Measurements from ENCODE around the gene NACC2.
"Not testable (repeated sequence)": the region's sequence is repeated elsewhere in the genome, so short reads cannot be mapped to it uniquely, and the experiment has no call there.

The NACC2 gene

GRCh38 chr9:136062657-136063439 lies 32.2 kb downstream of the NACC2 start:
- POLR2A ChIA-PET: no interaction called here

GRCh38 chr9:136061916-136062315 lies 33.2 kb downstream of the NACC2 start:
- H3K27ac ChIP-seq (ENCODE audit: extremely low read depth, low read depth, low read length); H3K9me3 ChIP-seq (ENCODE audit: control insufficient read depth, insufficient read depth, low read depth, low read length); POLR2A ChIA-PET; H3K36me3 ChIP-seq (ENCODE audit: control insufficient read depth in 2 of 2, insufficient read depth in 1 of 2, low read length in 2 of 2); H3K4me1 ChIP-seq (ENCODE audit: control insufficient read depth, insufficient read depth, low read length); H3K4me3 ChIP-seq (ENCODE audit: low read depth, low read length): not testable (repeated sequence)
- CTCF ChIA-PET: interaction anchor here (0.6 kb wide), 1 partner anchor 200 kb away, joined by 5 read pairs; no protein-coding TSS in a partner anchor

More at GRCh38 chr9:136062657-136063439, 32.2 kb downstream of the NACC2 start:
- Histone ChIP-seq H3K36me3 (ENCODE audit: control insufficient read depth in 2 of 2, insufficient read depth in 1 of 2, low read length in 2 of 2) (peaks cover 0 to 5% of the 10 kb centered on the region in 2 experiments; a peak in 1 of 3 replicates), H3K4me3 (ENCODE audit: low read depth, low read length) (no peak overlapping the region), H3K9me3 (ENCODE audit: control insufficient read depth, insufficient read depth, low read depth, low read length) (no peaks in the 10 kb centered on the region), H3K4me1 (ENCODE audit: control insufficient read depth, insufficient read depth, low read length) (no peaks in the 10 kb centered on the region; the same call in 1 of the 2 replicates), H3K27ac (ENCODE audit: extremely low read depth, low read depth, low read length) (no peak overlapping the region)
- TF ChIP-seq HIC1 (tag by site-specific recombination; IDR thresholded peaks at IDR 0.05): no peak
- no peak for TF ChIP-seq ZNF302 (tag by site-specific recombination; IDR thresholded peaks at IDR 0.05; ENCODE audit: low read depth)
- CTCF ChIA-PET: no interaction called here

DNA sequence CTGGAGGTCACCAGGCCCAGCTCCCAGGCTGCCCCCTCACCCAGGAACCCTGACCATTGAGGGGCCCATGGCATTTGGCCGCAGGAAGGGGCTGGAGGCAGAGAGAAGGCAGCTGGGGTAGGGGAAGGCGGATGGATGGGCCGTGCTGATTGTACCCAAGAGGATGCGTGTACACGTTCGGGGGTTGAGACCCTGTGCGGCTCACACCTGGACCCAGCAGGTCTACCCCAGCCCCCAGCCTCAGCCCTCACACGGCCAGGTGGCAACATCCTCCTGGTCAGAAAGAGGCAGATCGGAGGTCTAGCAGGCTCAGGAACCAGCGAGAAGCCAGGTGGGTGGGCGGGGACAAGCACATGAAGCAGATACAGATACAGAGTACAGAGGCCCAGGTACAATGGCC lies 33.7 kb downstream of the NACC2 start:
- H3K4me3 ChIP-seq (ENCODE audit: low read depth, low read length): no peak overlapping the region
- ChIA-PET CTCF (no interaction called here), POLR2A (no interaction called here)
- H3K36me3 ChIP-seq (ENCODE audit: control insufficient read depth in 2 of 2, insufficient read depth in 1 of 2, low read length in 2 of 2): peaks cover 0 to 5% of the 10 kb centered on the region in 2 experiments; a peak in 1 of 3 replicates
- TF ChIP-seq ZNF843 (tag by site-specific recombination; IDR thresholded peaks at IDR 0.05): no peak
- no peak for TF ChIP-seq ZFP37 (tag by site-specific recombination; IDR thresholded peaks at IDR 0.05)
- no peak for TF ChIP-seq ZNF510 (tag by site-specific recombination; IDR thresholded peaks at IDR 0.05; ENCODE audit: insufficient replicate concordance)
- no peak for TF ChIP-seq KLF10 (tag by site-specific recombination; IDR thresholded peaks at IDR 0.05)
- TF ChIP-seq ZNF155 (tag by site-specific recombination; IDR thresholded peaks at IDR 0.05): no peak
- H3K4me1 ChIP-seq (ENCODE audit: control insufficient read depth, insufficient read depth, low read length): no peaks in the 10 kb centered on the region; the same call in 1 of the 2 replicates
- H3K27ac ChIP-seq (ENCODE audit: extremely low read depth, low read depth, low read length): no peak overlapping the region
- no peaks in the 10 kb centered on the region for H3K9me3 ChIP-seq (ENCODE audit: control insufficient read depth, insufficient read depth, low read depth, low read length)

GRCh38 chr9:136060671-136061371 lies 34.3 kb downstream of the NACC2 start:
- Histone ChIP-seq H3K4me3 (ENCODE audit: low read depth, low read length) (no peak overlapping the region), H3K27ac (ENCODE audit: extremely low read depth, low read depth, low read length) (no peak overlapping the region), H3K36me3 (ENCODE audit: control insufficient read depth in 2 of 2, insufficient read depth in 1 of 2, low read length in 2 of 2) (peaks cover 0 to 5% of the 10 kb centered on the region in 2 experiments; a peak in 1 of 3 replicates), H3K9me3 (ENCODE audit: control insufficient read depth, insufficient read depth, low read depth, low read length) (no peaks in the 10 kb centered on the region), H3K4me1 (ENCODE audit: control insufficient read depth, insufficient read depth, low read length) (no peaks in the 10 kb centered on the region; the same call in 1 of the 2 replicates)
- TF ChIP-seq ZNF133 (tag by site-specific recombination; IDR thresholded peaks at IDR 0.05) (no peak), ZNF580 (tag by site-specific recombination; IDR thresholded peaks at IDR 0.05) (no peak), BCL11A (tag by site-specific recombination; IDR thresholded peaks at IDR 0.05; ENCODE audit: low read depth) (no peak), ZNF350 (tag by site-specific recombination; IDR thresholded peaks at IDR 0.05) (no peak), KLF7 (tag by site-specific recombination; IDR thresholded peaks at IDR 0.05; ENCODE audit: borderline replicate concordance) (no peak), ZNF843 (tag by site-specific recombination; IDR thresholded peaks at IDR 0.05) (no peak), ZNF48 (tag by site-specific recombination; IDR thresholded peaks at IDR 0.05) (no peak), SALL2 (tag by site-specific recombination; IDR thresholded peaks at IDR 0.05; ENCODE audit: borderline replicate concordance) (no peak)
- TF ChIP-seq, protein P1, sequence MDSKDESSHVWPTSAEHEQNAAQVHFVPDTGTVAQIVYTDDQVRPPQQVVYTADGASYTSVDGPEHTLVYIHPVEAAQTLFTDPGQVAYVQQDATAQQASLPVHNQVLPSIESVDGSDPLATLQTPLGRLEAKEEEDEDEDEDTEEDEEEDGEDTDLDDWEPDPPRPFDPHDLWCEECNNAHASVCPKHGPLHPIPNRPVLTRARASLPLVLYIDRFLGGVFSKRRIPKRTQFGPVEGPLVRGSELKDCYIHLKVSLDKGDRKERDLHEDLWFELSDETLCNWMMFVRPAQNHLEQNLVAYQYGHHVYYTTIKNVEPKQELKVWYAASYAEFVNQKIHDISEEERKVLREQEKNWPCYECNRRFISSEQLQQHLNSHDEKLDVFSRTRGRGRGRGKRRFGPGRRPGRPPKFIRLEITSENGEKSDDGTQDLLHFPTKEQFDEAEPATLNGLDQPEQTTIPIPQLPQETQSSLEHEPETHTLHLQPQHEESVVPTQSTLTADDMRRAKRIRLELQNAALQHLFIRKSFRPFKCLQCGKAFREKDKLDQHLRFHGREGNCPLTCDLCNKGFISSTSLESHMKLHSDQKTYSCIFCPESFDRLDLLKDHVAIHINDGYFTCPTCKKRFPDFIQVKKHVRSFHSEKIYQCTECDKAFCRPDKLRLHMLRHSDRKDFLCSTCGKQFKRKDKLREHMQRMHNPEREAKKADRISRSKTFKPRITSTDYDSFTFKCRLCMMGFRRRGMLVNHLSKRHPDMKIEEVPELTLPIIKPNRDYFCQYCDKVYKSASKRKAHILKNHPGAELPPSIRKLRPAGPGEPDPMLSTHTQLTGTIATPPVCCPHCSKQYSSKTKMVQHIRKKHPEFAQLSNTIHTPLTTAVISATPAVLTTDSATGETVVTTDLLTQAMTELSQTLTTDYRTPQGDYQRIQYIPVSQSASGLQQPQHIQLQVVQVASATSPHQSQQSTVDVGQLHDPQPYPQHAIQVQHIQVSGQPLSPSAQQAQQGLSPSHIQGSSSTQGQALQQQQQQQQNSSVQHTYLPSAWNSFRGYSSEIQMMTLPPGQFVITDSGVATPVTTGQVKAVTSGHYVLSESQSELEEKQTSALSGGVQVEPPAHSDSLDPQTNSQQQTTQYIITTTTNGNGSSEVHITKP (tag by site-specific recombination; IDR thresholded peaks at IDR 0.05): no peak
- TF ChIP-seq, protein P2, sequence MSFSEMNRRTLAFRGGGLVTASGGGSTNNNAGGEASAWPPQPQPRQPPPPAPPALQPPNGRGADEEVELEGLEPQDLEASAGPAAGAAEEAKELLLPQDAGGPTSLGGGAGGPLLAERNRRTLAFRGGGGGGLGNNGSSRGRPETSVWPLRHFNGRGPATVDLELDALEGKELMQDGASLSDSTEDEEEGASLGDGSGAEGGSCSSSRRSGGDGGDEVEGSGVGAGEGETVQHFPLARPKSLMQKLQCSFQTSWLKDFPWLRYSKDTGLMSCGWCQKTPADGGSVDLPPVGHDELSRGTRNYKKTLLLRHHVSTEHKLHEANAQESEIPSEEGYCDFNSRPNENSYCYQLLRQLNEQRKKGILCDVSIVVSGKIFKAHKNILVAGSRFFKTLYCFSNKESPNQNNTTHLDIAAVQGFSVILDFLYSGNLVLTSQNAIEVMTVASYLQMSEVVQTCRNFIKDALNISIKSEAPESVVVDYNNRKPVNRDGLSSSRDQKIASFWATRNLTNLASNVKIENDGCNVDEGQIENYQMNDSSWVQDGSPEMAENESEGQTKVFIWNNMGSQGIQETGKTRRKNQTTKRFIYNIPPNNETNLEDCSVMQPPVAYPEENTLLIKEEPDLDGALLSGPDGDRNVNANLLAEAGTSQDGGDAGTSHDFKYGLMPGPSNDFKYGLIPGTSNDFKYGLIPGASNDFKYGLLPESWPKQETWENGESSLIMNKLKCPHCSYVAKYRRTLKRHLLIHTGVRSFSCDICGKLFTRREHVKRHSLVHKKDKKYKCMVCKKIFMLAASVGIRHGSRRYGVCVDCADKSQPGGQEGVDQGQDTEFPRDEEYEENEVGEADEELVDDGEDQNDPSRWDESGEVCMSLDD (tag by site-specific recombination; IDR thresholded peaks at IDR 0.05): no peak
- CTCF ChIA-PET: no interaction called here
- POLR2A ChIA-PET: no interaction called here

Data from HEK293 (cell line).